Bronchial epithelial cell (primary cell): ENCODE measurements around the gene ZCCHC8. TPM values are rescaled to one million over a fixed set of nuclear protein-coding genes. Genes with fewer than 3 reads are reported as not detected.
"Not testable (repeated sequence)": the region's sequence is repeated elsewhere in the genome, so short reads cannot be mapped to it uniquely, and the experiment has no call there.

Experiments
- DNase-seq: peaks from one replicate; pipeline ENCODE4 v3.0.0-alpha.2; 2010; ENCODE audit warnings: low read depth
- FAIRE-seq: peaks from 2 replicates; lab custom pipeline; 2011; peaks lifted over from hg19 to GRCh38; lab: Jason Lieb, UNC
- H3K27me3 ChIP-seq: 2 replicates; pipeline ENCODE4 v1.5.1; 2011; ENCODE audit warnings: low read length; ENCODE audit not compliant: control insufficient read depth, insufficient read depth
- H3K36me3 ChIP-seq: 2 replicates; pipeline ENCODE4 v1.5.1; 2011; ENCODE audit warnings: low read length; ENCODE audit not compliant: control insufficient read depth, insufficient read depth
- H3K4me3 ChIP-seq: 2 replicates; pipeline ENCODE4 v1.5.1; 2011; ENCODE audit warnings: mild to moderate bottlenecking, low read depth, low read length, control low read depth
- total RNA-seq: library from RNA; depleted of rRNA; stranded (reverse); fragments of >200 nt; gene quantifications from 2 replicates; pipeline ENCODE4 v1.2.1, GENCODE V29; 2014
- TF ChIP-seq, protein P1 (sequence below): IDR thresholded peaks from 2 replicates; pipeline ENCODE4 v1.5.1; 2011; ENCODE audit warnings: mild to moderate bottlenecking, moderate library complexity, low read length, control low read depth, inconsistent platforms; ENCODE audit not compliant: insufficient read depth, severe bottlenecking

Gene ZCCHC8
- total RNA-seq, 1 donor from 2014 or later, result 12.9 TPM

GRCh38 chr12:122452701-122453285 is 47.9 kb downstream of the ZCCHC8 start:
- DNase-seq (no peak), FAIRE-seq (no peak)
- Histone ChIP-seq H3K4me3 (no peak overlapping the region), H3K36me3 (no peaks in the 10 kb centered on the region), H3K27me3 (no peaks in the 10 kb centered on the region)
- TF ChIP-seq, protein P1, sequence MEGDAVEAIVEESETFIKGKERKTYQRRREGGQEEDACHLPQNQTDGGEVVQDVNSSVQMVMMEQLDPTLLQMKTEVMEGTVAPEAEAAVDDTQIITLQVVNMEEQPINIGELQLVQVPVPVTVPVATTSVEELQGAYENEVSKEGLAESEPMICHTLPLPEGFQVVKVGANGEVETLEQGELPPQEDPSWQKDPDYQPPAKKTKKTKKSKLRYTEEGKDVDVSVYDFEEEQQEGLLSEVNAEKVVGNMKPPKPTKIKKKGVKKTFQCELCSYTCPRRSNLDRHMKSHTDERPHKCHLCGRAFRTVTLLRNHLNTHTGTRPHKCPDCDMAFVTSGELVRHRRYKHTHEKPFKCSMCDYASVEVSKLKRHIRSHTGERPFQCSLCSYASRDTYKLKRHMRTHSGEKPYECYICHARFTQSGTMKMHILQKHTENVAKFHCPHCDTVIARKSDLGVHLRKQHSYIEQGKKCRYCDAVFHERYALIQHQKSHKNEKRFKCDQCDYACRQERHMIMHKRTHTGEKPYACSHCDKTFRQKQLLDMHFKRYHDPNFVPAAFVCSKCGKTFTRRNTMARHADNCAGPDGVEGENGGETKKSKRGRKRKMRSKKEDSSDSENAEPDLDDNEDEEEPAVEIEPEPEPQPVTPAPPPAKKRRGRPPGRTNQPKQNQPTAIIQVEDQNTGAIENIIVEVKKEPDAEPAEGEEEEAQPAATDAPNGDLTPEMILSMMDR, result no peak

DNA sequence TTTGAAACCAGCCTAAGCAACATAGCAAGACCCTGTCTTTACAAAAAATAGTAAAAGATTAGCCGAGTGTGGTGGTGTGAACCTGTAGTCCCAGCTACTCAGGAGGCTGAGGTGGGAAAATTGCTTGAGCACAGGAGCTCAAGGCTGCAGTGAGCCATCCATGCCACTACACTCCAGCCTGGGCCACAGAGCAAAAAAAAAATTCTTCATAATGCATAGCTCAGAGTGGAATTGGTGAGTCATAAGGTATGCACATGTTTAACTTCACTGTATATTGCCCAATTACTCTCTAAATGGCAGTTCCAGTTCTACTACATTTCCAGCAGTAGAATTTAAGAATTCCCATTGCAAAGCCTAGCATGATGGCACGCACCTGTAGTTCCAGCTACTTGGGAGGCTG is 51.4 kb downstream of the ZCCHC8 start:
- no peaks in the 10 kb centered on the region for H3K36me3 ChIP-seq
- H3K27me3 ChIP-seq, result no peaks in the 10 kb centered on the region
- no peak overlapping the region for H3K4me3 ChIP-seq
- TF ChIP-seq, protein P1, result peak; percentile 9
- no peak for FAIRE-seq
- peak; percentile 99 for DNase-seq

- not testable (repeated sequence) for FAIRE-seq, DNase-seq, H3K27me3 ChIP-seq, H3K4me3 ChIP-seq, H3K36me3 ChIP-seq
Observed at GRCh38 chr12:122447825-122448224, 52.9 kb downstream of the ZCCHC8 start.

GRCh38 chr12:122446390-122446789 is 54.3 kb downstream of the ZCCHC8 start:
- H3K36me3 ChIP-seq, H3K4me3 ChIP-seq, FAIRE-seq: not testable (repeated sequence)

DNA sequence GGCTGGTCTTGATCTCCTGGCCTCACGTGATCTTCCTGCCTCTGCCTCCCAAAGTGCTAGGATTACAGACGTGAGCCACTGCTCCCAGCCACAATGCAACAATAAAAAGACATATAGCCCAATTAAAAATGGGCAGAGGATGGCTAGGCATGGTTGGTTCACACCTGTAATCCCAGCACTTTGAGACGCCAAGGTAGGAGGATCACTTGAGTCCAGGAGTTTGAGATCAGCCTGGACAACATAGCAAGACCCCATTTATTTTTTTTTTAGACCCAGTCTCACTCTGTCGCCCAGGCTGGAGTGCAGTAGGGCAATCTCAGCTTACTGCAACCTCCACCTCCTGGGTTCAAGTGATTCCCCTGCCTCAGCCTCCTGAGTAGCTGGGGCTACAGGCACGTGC is 56.7 kb downstream of the ZCCHC8 start:
- not testable (repeated sequence) for H3K4me3 ChIP-seq, H3K36me3 ChIP-seq, DNase-seq, H3K27me3 ChIP-seq, FAIRE-seq

More at GRCh38 chr12:122446390-122446789, 54.3 kb downstream of the ZCCHC8 start:
- not testable (repeated sequence) for DNase-seq, H3K27me3 ChIP-seq

DNA sequence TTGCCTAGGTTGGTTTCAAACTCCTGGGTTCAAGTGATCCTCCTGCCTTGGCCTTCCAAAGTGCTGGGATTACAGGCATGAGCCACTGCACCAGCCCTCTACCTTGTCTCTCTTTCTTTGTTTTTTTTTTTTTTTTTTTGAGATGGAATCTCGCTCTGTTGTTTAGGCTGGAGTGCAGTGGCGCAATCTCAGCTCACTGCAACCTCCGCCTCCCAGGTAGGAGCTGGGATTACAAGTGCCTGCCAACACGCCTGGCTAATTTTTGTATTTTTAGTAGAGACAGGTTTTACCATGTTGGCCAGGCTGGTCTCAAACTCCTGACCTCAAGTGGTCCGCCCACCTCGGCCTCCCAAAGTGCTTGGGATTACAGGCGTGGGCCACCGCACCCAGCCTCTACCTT is 61.9 kb downstream of the ZCCHC8 start:
- not testable (repeated sequence) for H3K4me3 ChIP-seq, FAIRE-seq
- TF ChIP-seq, protein P1, result peak; percentile 6

DNA sequence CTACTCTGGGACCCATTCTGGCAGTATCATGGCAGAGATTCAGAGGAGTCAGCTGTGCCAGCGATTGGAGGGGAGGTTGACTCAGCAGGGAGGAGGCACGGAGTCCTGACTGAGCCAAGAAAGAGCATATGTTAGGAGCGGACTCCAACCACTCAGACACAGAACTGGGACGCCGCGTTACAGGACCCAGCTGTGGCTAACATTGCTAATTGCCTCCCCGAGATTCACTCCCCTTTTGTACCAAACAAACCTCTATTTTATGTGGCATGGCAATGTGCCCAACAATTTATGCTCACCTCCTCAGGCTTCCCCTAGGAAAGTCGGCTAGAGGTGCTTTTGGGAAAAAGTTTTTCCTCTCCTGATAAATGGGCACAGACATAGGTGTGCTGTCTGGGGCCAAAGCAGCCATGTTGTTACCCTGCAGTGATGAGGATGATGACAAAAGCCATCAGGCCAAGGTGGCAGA is 63.0 kb downstream of the ZCCHC8 start:
- H3K27me3 ChIP-seq, result no peaks in the 10 kb centered on the region
- H3K36me3 ChIP-seq, result no peaks in the 10 kb centered on the region
- peak; percentile 28 for DNase-seq
- TF ChIP-seq, protein P1, result no peak
- peak; percentile 70 for FAIRE-seq
- no peak overlapping the region for H3K4me3 ChIP-seq

More for the DNA sequence above, 61.9 kb downstream of the ZCCHC8 start:
- not testable (repeated sequence) for H3K27me3 ChIP-seq, H3K36me3 ChIP-seq
- DNase-seq, result peak; percentile 32
